Mesenteric fat pad (tissue), 1 donor: ENCODE data around the gene SCLT1. TPM values are rescaled to one million over a fixed set of nuclear protein-coding genes. Genes with fewer than 3 reads are reported as not detected.

ENCODE experiments used
- DNase-seq: peaks from one replicate; pipeline ENCODE4 v3.0.0-alpha.2; 2020; ENCODE audit warnings: low spot score
- total RNA-seq: library from RNA; stranded (reverse); fragmentation: NEBNext Ultra II Directional; extraction: Animal tissue kit (Norgen Biotek cat#: 25700); gene quantifications from one replicate; pipeline ENCODE4 v1.2.1, GENCODE V29; 2021
- donor health status: DM: yes; HTN: yes; CAD: no.

Gene SCLT1
- total RNA-seq, 1 donor from 2014 or later = 13.2 TPM

DNA sequence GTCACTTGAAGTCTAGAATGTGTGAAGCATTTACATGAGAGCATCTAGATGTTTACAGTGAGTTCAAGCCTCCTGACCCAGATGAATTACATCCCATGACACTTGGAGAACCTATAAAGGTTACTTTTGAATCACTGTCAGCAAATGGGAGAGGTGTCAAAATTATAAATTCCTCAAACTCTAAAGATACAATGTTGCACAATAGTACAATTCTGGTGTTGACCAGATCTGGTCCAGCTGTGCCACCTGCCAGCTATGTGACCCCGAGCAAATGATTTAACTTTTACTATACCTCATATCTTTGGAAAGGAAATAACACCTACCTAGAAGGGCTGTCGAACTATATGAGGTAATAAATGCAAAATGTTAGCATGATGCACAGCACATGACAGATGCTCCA is 214.1 kb downstream of the SCLT1 start:
- DNase-seq = no peak

DNA sequence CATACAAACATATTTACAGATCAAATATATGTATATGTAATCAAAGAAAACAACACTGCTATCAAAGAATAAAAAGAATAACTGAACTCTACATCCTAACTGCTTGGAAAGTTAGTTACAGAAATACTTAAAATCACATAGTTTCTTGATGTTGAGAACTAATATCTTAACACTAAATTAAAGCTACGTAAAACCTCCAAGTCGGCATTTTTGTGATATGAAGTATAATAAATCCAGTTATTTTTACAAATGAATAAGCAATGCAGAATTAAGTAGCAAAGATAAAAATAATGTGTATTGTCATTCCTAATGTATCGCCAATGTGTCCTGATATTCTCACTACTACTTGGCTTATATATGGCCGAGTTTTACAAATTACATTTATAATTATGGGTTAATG is 215.4 kb downstream of the SCLT1 start:
- DNase-seq = no peak

DNA sequence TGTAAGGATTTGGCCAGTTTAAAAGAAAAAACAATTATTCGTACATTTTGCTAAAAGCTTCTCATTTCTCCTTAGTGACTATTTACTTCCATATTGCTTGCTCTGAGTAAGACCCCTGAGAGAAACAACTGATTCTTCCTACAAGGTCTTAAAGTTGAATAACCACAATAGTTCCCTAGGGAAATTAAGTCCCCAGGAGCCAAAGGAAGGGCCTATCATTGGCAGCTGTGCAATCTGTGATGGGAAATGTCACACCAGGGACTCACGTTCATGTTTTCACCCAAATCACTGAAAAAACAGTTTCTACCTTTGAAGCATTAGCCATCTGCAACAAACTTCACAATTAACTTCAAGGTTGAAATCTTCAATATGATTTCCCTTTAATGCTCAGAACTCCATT is 217.1 kb downstream of the SCLT1 start:
- DNase-seq = no peak

DNA sequence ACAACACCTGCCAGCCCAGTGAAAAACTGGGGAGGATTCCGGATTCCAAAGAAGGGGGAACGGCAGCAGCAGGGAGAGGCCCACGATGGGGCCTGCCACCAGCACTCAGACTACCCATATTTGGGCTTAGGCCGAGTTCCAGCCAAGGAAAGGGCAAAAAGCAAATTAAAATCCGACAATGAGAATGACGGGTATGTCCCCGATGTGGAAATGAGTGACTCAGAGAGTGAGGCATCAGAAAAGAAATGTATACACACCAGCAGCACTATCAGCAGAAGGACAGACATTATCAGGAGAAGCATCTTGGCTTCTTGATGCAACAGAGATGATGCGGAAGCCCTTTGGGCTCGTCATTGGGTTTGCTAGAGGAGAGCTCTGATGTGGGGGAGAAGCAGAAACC is 221.4 kb downstream of the SCLT1 start:
- no peak for DNase-seq

DNA sequence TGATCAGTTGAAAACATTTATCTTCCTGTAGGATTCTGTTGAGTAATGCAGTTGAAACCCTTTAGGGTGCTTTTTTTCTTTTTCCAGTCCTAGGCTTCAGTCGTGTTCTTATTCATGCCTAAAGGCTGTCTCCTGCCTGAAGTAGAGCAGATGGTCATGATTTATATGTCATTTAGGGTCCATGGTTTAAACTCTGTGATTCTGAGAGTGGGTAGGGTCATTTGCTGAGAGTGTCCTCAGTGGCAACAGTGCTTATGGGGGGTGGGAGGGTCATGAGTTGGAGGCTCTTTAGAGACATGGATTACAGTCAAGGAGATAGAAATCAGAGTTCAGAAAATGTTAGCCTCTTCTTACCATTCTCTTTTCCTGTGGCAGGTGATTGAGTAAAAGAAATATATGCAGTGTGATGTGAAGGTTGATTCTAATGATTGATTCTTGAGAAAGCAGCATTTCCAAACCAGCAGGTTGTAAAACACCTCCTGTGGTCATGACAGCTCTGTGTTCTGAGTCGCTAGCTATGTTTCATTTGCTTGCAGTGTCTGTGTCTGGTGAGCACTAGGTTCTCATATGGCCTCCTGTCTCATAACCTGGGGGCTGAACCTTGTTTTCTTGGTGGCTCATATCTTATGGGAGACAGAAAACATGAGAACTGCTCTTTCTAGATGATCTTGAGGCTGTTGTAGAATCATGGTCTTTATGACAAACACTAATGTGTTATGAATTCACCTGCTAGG is 223.4 kb downstream of the SCLT1 start:
- no peak for DNase-seq

DNA sequence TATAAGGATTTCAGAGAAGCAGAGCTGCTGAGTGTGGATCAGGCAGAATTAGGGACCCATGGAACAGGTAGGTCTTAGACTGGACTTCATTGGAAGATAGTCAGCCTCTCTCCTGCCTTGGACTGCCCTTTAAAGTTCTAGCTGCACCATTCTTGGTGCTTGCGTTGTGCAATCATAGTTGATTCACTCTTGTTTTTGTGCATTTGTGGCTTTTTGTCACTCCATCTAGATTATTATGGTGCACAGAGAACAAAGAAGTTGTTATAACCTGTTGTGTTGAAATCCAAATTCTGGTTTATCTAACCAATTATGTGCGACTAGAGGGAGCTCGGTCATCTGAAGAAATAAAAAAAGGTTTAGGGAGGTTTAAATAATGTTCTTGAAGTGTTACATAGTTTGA is 224.6 kb downstream of the SCLT1 start:
- DNase-seq = no peak

DNA sequence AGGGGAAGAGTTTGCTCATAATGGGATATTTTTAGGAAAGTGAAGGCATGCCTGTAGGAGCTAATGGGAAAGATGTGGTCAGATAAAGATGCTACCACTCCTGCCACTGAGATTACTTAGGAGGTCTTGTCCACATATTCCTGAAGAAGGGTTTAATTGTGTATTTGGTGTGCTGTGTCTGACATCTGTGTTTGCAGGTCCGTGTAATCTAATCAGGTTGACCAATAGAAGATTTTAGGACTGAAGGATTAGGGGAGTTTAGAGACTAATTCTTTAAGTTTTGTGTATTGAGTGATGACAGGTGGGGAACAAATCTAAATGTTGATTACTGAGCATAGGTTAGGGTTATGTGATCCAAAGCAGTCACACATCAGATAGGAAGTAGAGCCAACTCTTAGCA is 226.6 kb downstream of the SCLT1 start:
- no peak for DNase-seq

DNA sequence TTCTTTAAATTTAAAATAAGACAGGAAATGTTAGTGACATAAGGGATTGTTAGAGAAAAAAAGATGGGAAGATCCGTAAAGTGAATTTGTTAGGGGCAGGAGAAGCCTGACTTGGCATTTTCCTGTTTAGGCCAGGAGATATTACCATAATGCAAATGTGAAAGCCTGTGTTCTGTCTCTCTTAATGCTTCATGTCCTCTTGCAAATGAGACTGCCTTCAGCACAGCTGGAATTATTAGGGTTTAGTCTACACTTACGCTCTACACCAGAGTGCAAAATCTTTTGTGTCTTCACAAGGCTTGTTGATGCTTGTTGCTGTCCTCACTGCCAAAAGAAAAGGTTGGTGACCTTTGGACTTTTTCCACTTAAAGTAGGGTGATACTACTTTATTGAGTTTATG is 227.1 kb downstream of the SCLT1 start:
- DNase-seq = no peak

DNA sequence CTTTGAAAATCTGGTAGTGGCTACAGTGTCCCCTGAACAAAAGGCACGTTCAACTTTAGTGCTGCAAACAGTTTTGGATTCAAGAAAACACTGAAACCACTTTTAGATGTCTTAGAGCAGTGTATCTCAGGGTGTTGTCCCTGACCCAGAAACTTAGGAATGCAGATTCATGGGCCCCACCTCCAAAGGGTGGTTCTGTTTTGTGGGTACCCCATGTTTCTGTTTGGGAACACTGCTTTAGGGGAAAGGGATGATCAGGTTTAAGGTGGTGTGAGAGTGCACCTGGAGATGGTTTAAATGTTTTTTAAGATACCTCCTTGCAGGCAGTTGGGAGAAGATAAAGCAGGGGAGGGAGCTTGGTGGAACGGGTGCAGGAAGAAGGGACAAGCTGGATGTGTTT is 228.2 kb downstream of the SCLT1 start:
- DNase-seq = no peak

DNA sequence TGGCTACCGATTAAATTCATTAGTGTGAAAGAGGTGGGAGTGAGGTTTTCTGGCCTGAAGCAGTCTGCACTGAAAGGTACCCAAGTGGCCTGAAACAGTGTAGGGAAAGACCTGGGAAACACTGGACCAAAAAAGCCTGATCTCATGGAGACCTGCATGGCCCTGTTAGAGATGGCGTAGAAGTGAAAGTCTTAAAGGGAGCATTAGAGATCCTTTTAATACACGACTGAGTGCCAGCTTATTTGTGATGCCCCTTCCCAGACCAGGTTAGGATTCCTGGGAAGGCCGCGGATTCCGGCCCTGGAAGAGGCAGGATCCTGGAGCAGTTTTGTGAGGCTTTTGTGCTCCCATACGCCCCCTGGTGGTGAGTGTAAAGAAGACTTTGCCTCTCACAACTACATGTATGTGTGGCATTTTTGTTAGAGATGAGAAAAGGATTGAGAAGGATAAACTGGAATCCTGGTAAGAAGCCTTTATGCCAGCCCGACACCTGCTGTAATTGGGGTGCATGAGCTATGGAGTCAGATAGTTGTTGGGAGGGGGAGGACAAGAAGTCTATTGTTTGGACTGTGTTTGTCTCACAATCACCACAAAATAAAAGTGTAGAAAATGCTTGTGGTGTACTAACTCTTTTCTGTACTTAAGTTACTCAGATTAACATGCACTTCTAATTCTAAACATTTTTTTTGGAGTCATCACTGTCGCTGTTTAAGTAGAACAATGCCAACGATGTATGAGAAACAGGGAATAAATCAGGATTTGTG is 229.8 kb downstream of the SCLT1 start:
- DNase-seq = no peak

DNA sequence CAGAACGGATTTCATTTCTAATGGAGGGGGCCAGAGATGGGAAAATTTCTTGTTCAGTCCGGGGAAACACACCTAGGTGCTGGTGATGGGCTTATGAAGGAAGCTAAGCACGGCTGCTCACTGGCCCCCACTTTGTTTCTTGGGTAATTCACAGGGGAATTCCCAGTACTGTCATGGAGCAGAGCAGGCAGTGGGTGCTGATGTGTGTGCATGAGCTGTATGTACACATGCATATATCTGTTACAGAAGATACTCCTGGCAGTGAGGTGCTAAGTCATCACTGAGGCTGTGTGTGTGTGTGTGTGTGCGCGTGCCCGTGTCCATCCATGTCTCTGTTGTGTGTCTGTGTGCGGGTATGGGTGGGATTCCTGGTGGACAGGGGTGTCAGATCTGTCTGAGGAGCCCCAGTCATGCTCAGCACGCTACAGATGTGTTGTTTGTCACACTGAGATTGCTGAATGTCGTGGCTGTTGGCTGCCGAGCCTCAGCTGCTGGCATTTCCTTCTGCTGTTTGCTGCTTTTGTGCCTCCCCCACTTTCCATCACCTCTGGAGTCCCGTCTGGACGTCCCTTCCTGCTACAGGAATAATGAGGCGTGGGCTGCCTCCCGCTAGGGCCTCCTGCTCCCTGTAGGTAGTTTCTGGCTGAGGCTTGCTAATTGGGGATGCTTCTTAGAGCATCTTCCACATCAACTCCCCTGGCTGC is 230.6 kb downstream of the SCLT1 start:
- no peak for DNase-seq

DNA sequence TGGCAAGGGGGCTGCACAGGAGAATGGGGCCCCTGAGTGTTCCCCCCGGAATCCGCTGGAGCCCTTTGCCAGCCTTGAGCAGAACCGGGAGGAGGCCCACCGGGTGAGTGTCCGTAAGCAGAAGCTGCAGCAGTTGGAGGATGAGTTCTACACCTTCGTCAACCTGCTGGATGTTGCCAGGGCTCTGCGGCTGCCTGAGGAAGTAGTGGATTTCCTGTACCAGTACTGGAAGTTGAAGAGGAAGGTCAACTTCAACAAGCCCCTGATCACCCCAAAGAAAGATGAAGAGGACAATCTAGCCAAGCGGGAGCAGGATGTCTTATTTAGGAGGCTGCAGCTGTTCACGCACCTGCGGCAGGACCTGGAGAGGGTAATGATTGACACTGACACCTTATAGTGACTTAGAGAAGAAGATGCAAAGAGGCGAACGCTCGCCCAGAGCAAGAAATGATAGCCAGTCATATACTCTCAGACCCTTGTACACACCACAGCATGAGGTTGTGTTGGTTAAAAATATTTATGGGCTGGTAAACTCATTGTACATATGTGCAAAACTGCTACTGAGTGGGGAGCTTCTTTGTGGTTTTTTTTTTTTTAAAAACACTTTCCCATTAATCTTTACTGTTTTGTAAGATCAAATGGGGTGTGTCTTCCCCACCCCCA is 231.4 kb downstream of the SCLT1 start:
- DNase-seq = no peak

DNA sequence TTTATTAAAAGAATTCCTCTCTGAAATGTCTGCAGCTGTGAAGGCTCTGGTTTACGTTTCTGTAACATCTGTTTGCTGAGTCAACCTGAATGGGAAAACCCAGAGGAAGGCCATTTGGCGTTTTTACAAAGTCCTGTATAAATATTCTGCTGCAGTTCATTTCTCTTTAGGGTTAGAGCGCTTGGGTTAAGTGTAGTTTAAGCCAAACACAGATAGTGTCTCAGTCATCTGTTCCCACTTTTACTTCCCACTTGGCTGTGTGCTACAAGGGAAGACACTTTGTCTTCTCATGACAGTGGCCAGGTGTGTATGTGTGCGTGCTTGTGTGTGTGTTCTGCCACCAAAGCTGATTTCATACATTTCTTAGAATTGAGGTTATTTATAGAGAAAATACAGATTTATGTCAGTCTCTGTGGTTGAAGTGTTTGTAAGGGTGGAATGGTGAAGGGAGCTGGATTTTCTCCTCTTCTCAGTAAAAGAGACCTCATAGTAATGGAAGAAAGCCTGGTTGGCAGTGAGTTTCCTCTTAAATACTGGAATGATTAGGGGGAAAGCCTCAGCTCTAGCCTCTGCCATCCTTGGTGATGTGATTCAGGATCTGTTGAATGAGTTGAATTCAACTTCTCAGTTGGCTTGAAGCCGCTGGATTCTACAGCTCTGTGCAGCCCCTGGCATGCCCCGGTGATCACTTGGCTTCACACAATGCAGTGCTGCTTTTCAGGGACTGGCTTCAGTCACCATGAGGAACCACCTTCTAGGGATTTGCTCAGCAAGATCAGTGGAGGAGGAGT is 233.3 kb downstream of the SCLT1 start:
- DNase-seq = no peak

DNA sequence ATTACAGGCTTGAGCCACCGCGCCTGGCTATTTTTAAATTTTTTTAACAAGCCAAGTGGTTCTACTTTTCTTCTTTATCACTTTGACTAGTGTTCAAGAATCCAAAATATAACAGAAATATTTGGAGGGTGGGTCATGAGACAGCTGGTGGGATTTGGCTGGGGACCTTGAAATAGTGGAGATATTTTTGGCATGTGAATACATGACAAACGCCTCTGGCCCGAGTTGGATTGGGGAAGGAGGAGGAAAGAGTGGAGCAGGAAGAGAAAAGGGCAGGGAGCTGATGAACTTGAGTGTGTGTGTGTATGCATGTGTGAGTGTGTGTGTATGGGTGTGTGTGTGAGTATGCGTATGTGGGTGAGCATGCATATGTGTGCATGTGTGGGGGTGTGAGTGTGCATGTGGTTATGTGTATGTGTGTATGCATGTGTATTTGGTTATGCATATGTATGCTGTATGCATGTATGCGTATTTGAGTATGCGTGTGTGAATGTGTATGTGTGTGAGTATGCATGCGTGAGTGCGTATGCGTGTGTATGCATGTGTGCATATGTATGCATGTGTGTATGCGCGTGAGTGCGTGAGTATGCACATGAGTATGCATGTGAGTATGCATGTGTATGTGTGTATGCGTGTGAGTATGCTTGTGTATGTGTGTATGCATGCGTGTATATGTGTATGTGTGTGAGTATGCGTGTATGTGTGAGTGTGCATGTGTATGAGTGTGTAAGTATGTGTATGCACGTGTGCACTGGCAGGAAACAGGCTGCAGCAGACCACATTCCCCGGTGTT is 234.3 kb downstream of the SCLT1 start:
- DNase-seq = no peak

DNA sequence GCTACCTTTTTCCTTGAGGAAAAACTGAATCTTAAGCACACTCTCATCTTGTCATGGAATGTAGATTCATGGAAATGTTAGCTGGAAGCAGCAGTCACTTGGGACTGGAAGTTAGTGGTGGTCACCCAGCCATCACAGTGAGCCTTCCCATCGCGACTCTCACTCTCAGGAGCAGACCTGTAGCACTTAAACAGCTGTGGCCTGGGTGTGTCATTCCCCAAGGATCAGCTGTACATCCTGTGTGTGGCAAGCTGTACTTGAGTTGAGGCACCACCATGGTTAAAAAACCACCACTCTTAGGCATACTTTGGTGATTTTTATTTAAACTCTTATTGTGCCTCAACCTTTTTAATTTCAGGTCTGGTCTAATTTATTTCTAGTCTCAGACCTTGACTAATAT is 237.1 kb downstream of the SCLT1 start:
- no peak for DNase-seq

DNA sequence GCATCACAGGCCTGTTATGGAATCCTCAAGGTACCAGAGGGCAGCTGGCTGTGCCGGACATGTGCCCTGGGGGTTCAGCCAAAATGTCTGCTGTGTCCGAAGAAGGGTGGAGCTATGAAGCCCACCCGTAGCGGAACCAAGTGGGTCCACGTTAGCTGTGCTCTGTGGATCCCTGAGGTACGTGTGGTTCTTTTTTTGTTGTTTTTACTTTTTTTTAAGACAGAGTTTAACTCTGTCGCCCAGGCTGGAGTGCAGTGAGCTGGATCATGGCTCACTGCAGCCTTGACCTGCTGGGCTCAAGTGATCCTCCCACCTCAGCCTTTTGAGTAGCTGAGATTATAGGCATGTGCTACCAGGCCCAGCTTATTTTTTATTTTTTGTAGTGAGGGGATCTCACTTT is 237.7 kb downstream of the SCLT1 start:
- no peak for DNase-seq

DNA sequence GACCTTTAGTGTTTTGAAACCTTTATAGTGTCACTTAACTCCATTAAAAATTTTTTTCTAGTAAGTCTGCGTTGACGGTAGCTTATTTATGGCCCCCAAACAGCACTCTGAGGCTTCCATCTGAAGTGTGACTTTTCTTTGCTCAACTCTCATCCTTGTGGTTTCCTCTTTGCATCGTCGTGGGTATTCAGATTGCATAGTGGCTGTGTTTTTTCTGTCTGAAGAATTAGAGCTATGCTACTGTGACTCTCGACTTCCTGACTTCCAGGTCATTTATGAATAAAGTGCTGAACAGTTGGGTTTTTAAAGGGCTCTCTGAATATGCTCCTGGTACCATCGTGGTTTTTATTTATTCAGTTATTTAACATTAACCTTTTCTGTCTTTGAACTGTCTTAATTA is 238.9 kb downstream of the SCLT1 start:
- no peak for DNase-seq

DNA sequence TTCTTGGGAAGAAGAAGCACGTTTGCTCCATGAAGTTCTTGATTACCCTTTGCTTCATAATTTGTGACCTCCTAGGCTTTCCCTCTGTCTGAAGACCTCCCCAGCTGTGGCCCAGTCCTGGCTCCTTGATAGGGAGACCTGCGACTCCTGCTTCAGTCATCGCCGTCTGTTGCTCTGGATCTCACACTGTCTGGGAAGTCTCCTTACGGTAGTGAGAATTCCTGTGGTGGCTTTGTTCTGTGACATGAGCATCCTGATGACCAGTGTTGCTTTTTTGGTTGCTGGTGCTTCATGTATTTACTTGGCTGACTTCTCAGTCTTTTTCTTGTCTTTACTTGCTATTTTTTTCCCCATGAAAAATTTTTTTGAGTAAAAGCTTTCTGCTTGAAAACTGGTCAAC is 239.6 kb downstream of the SCLT1 start:
- no peak for DNase-seq

DNA sequence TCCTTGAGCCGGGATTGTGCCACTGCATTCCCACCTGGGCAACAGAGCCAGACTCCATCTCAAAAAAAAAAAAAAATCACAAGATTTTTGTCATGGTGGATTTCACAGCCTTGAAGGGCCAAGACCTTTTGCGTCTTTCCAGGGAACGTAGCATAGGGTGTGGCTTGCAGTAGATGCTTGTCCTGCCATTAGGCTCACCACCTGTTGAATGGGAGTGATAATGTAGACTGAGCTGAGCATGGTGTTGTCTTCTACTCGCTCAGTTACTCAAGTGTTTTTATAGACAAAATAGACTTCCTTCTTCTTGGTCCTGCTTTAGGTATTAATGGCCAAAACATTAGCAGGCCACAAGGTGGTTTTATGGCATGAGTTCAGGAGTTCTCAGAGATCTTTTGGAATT is 243.1 kb downstream of the SCLT1 start:
- no peak for DNase-seq

DNA sequence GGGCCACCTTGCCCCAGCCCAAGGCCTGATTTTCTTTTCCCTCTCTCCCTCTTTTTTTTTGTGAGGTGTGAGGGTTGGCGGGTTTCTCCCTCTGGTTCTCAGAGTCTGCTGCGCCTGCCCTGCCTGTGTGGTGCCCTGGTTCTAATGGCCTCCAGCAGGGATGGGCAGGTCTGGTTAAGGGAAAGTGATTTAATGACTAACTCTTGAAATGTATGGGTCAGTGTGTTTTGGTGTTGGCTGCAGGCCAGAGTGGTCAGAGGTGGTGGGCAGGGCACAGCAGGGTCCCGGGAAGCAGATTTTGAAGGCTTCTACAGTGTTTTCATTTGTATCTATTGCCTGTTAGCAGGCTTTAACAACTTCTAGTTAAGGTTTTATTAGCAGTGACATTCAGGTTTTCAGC is 244.9 kb downstream of the SCLT1 start:
- DNase-seq = no peak
